Thoracic aorta (tissue), 2 donors: ENCODE measurements around the gene TMEM266. TPM values are rescaled to one million over a fixed set of nuclear protein-coding genes. Genes with fewer than 3 reads are reported as not detected.

Source experiments
- ATAC-seq: fragments of 150-250 bp; one replicate; pipeline ENCODE4 v1.8.0; 2017; ENCODE audit warnings: low read depth; ENCODE audit not compliant: insufficient number of reproducible peaks, low FRiP score
- DNase-seq: peaks from one replicate; pipeline ENCODE4 v3.0.0-alpha.2; 2020; ENCODE audit warnings: low spot score
- H3K27ac ChIP-seq, 2 donors: fragments of 200-600 bp; sonication (generic); 1 replicate in 1 of 2; 2 replicates in 1 of 2; pipeline ENCODE4 v1.5.1; 2016; ENCODE audit warnings: mild to moderate bottlenecking in 2 of 2, moderate library complexity in 2 of 2
- H3K27me3 ChIP-seq: fragments of 200-600 bp; sonication (generic); replicated peaks from 2 replicates; pipeline ENCODE4 v1.6.0; 2016; ENCODE audit warnings: mild to moderate bottlenecking; ENCODE audit not compliant: insufficient read depth
- H3K36me3 ChIP-seq: fragments of 200-600 bp; sonication (generic); one replicate; pipeline ENCODE4 v1.5.1; 2016
- H3K4me1 ChIP-seq, 2 donors: fragments of 200-600 bp; sonication (generic); 1 replicate in 1 of 2; 2 replicates in 1 of 2; pipeline versions ENCODE4 v1.5.1 to v1.6.0; 2016; ENCODE audit warnings: low read depth in 2 of 2, mild to moderate bottlenecking in 1 of 2; ENCODE audit not compliant: control insufficient read depth in 1 of 2
- H3K4me3 ChIP-seq: fragments of 200-600 bp; sonication (generic); 2 replicates; pipeline ENCODE4 v1.5.1; 2016; ENCODE audit warnings: mild to moderate bottlenecking
- H3K9me3 ChIP-seq: fragments of 200-600 bp; sonication (generic); 2 replicates; pipeline ENCODE4 v1.5.1; 2016
- CTCF ChIP-seq: fragments of 200-600 bp; sonication (generic); IDR thresholded peaks from one replicate; pipeline ENCODE4 v1.5.1; 2019; ENCODE audit warnings: antibody characterized with exemption
- total RNA-seq, 2 donors: library from RNA; depleted of rRNA; stranded (reverse); fragments of >200 nt; gene quantifications; one replicate each; pipeline versions ENCODE4 v1.1.0 to v1.2.3, GENCODE V29; 2016

The TMEM266 gene
- total RNA-seq, 2 donors from 2014 or later: not detected

GRCh38 chr15:76200641-76201105 lies 140.9 kb downstream of the TMEM266 start:
- Histone ChIP-seq H3K4me1 (peaks cover 26 to 44% of the 10 kb centered on the region in 2 donors), H3K9me3 (no peaks in the 10 kb centered on the region), H3K36me3 (no peaks in the 10 kb centered on the region), H3K27ac (no peak overlapping the region), H3K27me3 (no peaks in the 10 kb centered on the region), H3K4me3 (no peak overlapping the region)
- no peak for TF ChIP-seq CTCF
- DNase-seq (no peak), ATAC-seq (no peak)

GRCh38 chr15:76201536-76202255 lies 141.9 kb downstream of the TMEM266 start:
- H3K27ac ChIP-seq: no peak overlapping the region
- no peaks in the 10 kb centered on the region for H3K27me3 ChIP-seq
- ATAC-seq (no peak), DNase-seq (no peak)
- H3K4me1 ChIP-seq: peaks cover 17 to 34% of the 10 kb centered on the region in 2 donors
- H3K9me3 ChIP-seq: no peaks in the 10 kb centered on the region
- no peaks in the 10 kb centered on the region for H3K36me3 ChIP-seq
- TF ChIP-seq CTCF: no peak
- H3K4me3 ChIP-seq: no peak overlapping the region

DNA sequence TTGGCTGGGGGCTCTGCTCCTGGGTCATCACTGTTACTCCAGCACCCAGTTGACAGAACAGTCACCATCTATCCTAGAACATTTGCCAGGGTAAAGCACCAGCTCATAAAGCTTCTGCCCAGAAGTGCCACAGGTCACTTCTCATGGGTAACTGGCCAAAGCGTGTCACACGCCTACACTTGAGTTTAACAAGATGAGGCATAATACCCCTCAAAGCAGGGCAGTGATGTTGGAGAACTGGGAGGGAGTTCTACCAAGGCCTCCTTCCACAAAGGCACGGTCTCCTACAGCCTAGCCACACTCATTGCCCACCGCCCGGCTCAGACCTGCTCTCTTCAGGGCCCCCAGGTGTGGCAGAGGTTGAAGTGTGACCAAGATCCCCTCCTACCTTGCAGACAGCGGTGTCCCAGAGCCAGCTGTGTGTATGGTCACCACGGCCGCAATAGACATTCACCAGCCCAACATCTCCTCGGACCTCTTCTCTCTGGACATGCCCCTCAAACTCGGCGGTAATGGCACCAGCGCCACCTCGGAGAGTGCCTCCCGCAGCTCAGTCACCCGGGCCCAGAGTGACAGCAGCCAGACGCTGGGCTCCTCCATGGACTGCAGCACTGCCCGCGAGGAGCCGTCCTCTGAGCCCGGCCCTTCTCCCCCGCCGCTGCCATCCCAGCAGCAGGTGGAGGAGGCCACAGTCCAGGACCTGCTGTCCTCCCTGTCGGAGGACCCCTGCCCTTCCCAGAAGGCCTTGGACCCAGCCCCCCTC lies 143.7 kb downstream of the TMEM266 start:
- no peak overlapping the region for H3K4me3 ChIP-seq
- peaks cover 9 to 16% of the 10 kb centered on the region in 2 donors for H3K4me1 ChIP-seq
- H3K9me3 ChIP-seq: no peaks in the 10 kb centered on the region
- H3K27ac ChIP-seq: no peak overlapping the region
- TF ChIP-seq CTCF: no peak
- H3K27me3 ChIP-seq: no peaks in the 10 kb centered on the region
- ATAC-seq (no peak), DNase-seq (no peak)
- H3K36me3 ChIP-seq: no peaks in the 10 kb centered on the region

GRCh38 chr15:76204109-76204845 lies 144.5 kb downstream of the TMEM266 start:
- Histone ChIP-seq H3K36me3 (no peaks in the 10 kb centered on the region), H3K4me3 (no peak overlapping the region), H3K9me3 (no peaks in the 10 kb centered on the region), H3K4me1 (peaks cover 2 to 8% of the 10 kb centered on the region in 2 donors), H3K27me3 (no peaks in the 10 kb centered on the region), H3K27ac (no peak overlapping the region)
- no peak for TF ChIP-seq CTCF
- no peak for ATAC-seq
- DNase-seq: no peak

- no peak overlapping the region for H3K4me3 ChIP-seq
- peaks cover 0 to 2% of the 10 kb centered on the region in 2 donors for H3K4me1 ChIP-seq
- no peaks in the 10 kb centered on the region for H3K27me3 ChIP-seq
- no peaks in the 10 kb centered on the region for H3K9me3 ChIP-seq
- no peaks in the 10 kb centered on the region for H3K36me3 ChIP-seq
- no peak overlapping the region for H3K27ac ChIP-seq
- ATAC-seq (no peak), DNase-seq (no peak)
- TF ChIP-seq CTCF: no peak
These were observed 145.2 kb downstream of the TMEM266 start for GRCh38 chr15:76204916-76205460.
